Type B pancreatic cell (in vitro differentiated cells): ENCODE data around the gene GRIP1. TPM values are rescaled to one million over a fixed set of nuclear protein-coding genes. Genes with fewer than 3 reads are reported as not detected.

ENCODE experiments used
- DNase-seq: peaks from one replicate; pipeline ENCODE4 v3.0.0; 2021; ENCODE audit warnings: mixed read lengths; ENCODE audit not compliant: unreplicated experiment; ENCODE audit errors: extremely low spot score
- H3K27ac Mint-ChIP-seq: 2 replicates; pipeline ENCODE4 v1.8.0; 2021; ENCODE audit warnings: mild to moderate bottlenecking, mixed read lengths
- H3K27me3 Mint-ChIP-seq: 2 replicates; pipeline ENCODE4 v1.8.0; 2021; ENCODE audit warnings: mixed read lengths
- H3K36me3 Mint-ChIP-seq: 2 replicates; pipeline ENCODE4 v1.8.0; 2021; ENCODE audit warnings: mixed read lengths
- H3K4me1 Mint-ChIP-seq: one replicate; pipeline ENCODE4 v1.8.0; 2021; ENCODE audit warnings: mixed read lengths; ENCODE audit not compliant: unreplicated experiment
- H3K4me3 Mint-ChIP-seq: 2 replicates; pipeline ENCODE4 v1.8.0; 2021; ENCODE audit warnings: mild to moderate bottlenecking, mixed read lengths
- H3K9me3 Mint-ChIP-seq: 2 replicates; pipeline ENCODE4 v1.8.0; 2021; ENCODE audit warnings: mixed read lengths
- total RNA-seq: library from RNA; stranded (reverse); gene quantifications from 2 replicates; pipeline ENCODE4 v1.2.1, GENCODE V29; 2021; ENCODE audit warnings: low replicate concordance
- TF ChIP-seq, protein P1 (sequence below): fragments of 200-600 bp; sonication (generic); conservative IDR thresholded peaks from 2 replicates; pipeline ENCODE4 v1.5.0; 2021; ENCODE audit warnings: antibody characterized with exemption, mild to moderate bottlenecking

The GRIP1 gene
- total RNA-seq, 1 donor from 2014 or later: 29.0 TPM

DNA sequence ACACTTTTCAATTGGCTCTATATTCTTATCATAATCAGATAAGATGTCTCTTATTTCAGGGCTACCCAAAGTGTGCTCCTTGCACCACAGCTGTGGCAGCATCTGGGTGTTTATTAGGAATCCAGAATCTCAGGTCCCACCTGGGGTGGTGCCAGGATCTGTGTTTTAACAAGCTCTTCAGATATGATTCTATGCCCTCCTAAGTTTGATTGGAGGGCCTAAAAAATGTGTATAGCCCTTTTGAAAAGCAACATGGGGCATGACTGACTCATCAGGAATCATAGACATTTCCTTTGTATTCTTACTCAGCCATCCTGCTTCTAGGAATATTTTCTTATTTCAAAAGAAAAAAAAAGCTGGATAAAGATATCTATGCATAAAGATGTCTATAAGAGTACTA, 273.5 kb downstream of the GRIP1 start:
- Mint-ChIP-seq H3K27me3 (no peaks in the 10 kb centered on the region), H3K9me3 (no peaks in the 10 kb centered on the region), H3K4me3 (no peak overlapping the region), H3K4me1 (no peaks in the 10 kb centered on the region), H3K36me3 (no peaks in the 10 kb centered on the region), H3K27ac (no peak overlapping the region)
- TF ChIP-seq, protein P1, sequence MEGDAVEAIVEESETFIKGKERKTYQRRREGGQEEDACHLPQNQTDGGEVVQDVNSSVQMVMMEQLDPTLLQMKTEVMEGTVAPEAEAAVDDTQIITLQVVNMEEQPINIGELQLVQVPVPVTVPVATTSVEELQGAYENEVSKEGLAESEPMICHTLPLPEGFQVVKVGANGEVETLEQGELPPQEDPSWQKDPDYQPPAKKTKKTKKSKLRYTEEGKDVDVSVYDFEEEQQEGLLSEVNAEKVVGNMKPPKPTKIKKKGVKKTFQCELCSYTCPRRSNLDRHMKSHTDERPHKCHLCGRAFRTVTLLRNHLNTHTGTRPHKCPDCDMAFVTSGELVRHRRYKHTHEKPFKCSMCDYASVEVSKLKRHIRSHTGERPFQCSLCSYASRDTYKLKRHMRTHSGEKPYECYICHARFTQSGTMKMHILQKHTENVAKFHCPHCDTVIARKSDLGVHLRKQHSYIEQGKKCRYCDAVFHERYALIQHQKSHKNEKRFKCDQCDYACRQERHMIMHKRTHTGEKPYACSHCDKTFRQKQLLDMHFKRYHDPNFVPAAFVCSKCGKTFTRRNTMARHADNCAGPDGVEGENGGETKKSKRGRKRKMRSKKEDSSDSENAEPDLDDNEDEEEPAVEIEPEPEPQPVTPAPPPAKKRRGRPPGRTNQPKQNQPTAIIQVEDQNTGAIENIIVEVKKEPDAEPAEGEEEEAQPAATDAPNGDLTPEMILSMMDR: no peak
- no peak for DNase-seq

DNA sequence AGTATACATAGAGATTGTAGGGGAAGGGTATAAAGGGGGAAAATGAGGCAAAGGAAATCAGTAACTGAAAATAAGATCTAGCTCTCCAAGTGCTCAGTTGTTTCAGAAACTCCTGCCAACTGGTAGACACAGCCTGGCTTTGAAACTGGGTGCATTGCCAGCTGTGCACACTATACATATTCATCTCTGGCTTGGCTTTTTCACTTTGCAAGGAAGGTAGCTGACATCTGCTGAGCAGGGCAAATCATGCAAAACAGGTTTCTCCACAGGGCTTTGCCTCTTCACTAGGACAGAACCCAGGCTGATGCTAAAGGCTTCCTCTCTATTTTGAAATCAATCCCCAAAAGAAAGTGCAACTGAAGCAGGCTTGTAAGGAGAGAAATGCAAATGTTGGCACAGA, 275.1 kb downstream of the GRIP1 start:
- DNase-seq: no peak
- Mint-ChIP-seq H3K4me1 (no peaks in the 10 kb centered on the region), H3K27ac (no peak overlapping the region), H3K4me3 (no peak overlapping the region), H3K36me3 (no peaks in the 10 kb centered on the region), H3K27me3 (no peaks in the 10 kb centered on the region), H3K9me3 (no peaks in the 10 kb centered on the region)
- TF ChIP-seq, protein P1: no peak

DNA sequence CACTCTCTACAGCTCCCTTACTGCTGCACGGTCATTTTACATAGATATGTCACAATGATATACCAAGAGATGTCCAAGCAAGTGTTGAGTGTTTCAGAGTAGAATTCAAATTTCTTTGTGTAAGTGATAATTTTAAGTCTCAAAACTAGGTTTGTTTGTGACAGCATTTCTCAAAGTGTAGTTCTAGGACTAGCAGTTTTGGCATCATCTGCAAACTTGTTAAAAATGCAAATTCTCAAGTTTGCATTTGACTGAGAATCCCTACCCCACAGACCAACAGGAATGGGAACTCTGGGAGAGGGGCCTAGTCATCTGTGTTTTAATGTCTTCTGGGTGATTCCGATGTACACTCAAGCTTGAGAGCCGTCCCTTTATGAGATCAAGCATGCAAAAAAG, 279.0 kb downstream of the GRIP1 start:
- DNase-seq: no peak
- no peak overlapping the region for H3K4me3 Mint-ChIP-seq
- H3K36me3 Mint-ChIP-seq: no peaks in the 10 kb centered on the region
- H3K4me1 Mint-ChIP-seq: no peaks in the 10 kb centered on the region
- no peaks in the 10 kb centered on the region for H3K27me3 Mint-ChIP-seq
- TF ChIP-seq, protein P1: no peak
- no peaks in the 10 kb centered on the region for H3K9me3 Mint-ChIP-seq
- no peak overlapping the region for H3K27ac Mint-ChIP-seq

DNA sequence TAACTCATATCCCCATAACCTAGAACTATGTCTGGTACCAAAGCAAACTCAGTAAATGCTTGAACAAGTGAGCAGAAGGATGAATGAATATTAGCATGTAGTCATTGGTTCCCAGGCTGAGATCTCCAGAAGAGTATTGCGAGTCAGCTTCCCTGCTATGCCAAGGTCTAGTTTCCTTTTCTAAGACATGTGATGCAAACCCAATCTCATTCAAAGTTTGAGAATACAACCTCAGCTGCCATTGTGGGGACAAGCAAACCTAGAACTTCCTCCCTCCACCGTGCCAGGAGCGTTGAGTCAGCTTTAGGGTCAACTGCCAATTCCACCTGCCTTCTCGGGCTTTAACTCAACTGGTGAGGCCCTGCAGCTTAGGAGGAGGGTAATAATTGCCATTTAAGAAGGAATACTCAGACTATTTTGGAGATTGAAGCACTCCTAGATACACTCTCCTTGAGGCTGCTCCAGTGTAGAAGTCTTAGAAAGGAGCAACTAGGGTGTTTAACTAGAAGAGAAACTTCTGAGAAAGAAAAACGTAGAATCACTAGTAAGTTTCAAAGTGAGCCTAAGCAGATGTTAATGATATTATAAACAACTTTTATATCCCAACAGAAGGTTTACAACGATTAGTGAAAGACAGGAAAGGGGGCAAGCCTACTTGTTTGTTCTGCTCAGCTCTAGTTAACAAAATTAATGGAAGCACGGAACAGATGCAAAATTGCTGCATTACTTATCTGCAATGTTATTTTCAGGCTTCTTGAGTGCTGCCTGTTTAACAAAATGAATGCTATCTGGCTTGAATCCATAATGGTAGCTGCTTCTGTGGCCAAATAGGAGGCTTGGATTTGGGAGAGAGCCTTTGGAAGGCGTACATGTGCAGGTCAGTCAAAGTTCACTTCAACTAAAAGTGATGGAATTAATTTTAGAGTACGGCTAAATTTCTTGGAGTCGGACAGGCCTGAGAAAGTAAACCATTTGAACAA, 279.7 kb downstream of the GRIP1 start:
- no peak overlapping the region for H3K4me3 Mint-ChIP-seq
- H3K9me3 Mint-ChIP-seq: no peaks in the 10 kb centered on the region
- H3K36me3 Mint-ChIP-seq: no peaks in the 10 kb centered on the region

DNA sequence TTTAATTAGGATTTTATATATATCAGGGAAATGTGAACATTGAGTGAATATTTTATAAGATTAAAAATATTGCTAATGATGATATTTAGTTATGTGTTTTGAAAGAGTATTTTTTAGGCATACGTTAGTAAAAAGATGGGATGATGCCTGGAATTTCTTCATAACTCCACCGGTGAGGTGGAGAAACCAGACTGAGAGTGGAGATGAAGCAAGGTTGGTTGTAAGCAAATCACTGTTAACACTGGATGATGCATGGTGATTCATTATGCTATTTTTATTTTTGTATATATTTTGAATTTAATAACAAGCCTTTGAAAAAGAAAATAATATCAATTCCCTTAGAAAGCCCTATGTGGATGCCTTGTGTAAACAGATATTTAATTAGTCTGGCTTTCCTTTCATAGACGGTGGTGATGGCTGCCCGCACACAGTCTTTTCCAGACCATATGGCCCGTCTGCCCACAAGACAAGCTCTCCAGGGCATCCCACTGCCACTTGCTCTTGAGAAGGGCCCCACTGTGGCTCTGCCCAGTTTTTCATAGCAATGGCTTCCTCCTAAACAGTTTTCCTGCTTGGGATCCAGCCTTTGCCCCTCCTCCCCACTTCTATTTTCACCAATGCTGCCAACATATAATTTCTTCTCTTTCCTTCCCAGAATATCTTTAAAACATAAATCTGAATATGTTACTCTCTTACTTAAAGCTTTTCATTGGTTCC, 281.1 kb downstream of the GRIP1 start:
- Mint-ChIP-seq H3K27ac (no peak overlapping the region), H3K36me3 (no peaks in the 10 kb centered on the region), H3K4me1 (no peaks in the 10 kb centered on the region), H3K27me3 (no peaks in the 10 kb centered on the region), H3K4me3 (no peak overlapping the region), H3K9me3 (no peaks in the 10 kb centered on the region)
- TF ChIP-seq, protein P1: no peak
- DNase-seq: no peak

More for the DNA sequence above, 279.7 kb downstream of the GRIP1 start:
- no peak for DNase-seq
- H3K27ac Mint-ChIP-seq: no peak overlapping the region
- TF ChIP-seq, protein P1: no peak
- H3K4me1 Mint-ChIP-seq: no peaks in the 10 kb centered on the region
- H3K27me3 Mint-ChIP-seq: no peaks in the 10 kb centered on the region
